Forelimb muscle (tissue), 1 donor: Measurements from ENCODE around the gene DMRTC2. TPM values are rescaled to one million over a fixed set of nuclear protein-coding genes. Genes with fewer than 3 reads are reported as not detected.
"Not testable (repeated sequence)": the region's sequence is repeated elsewhere in the genome, so short reads cannot be mapped to it uniquely, and the experiment has no call there.

Experiments
- DNase-seq: peaks from one replicate; pipeline ENCODE4 v3.0.0-alpha.2; 2013; ENCODE audit warnings: low read depth
- polyA plus RNA-seq: library from polyadenylated mRNA; unstranded; fragments of 120-200 nt; gene quantifications from one replicate; pipeline ENCODE4 v1.2.1, GENCODE V29; 2013; ENCODE audit not compliant: insufficient read length

The DMRTC2 gene
- polyA plus RNA-seq, 1 donor = not detected

DNA sequence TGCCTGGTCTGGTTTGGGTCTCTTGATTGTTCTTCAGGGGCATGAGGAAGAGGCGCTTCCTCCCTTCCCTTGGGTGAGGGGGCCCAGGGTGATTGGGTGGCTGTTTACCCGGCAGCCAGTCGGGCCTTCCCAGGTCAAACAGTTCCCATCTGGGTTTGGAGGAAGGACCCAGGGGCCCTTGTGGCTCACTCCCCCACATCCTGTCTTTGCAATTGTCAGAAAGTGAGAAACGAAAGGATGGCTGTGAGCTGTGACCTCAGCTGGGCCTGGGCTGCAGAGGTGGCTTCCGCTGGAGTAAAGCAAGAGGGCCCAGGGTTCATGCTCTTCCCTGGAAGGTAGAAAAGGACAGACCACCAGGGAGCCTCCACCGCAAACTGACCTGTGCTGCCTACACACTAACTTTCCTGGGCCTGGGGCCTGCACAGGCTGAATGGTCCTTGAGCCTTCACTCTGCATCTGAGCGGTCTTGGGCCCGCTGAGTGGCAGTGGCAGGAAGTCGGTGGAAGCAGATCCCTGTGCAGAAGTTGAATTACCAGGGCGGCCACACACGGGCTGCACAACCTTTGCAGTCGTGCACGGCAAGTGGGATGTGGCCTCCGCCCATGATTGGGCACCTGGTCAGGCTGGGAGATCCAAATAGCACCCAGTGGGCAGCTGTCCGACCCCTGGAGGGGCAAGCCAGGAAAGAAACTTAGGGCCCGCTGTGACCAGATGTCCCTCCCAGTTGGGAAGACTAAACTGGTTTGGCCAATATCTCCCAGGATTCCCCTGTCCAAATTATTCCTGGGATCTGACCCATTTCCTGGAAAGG lies 26.9 kb downstream of the DMRTC2 start:
- no peak for DNase-seq

DNA sequence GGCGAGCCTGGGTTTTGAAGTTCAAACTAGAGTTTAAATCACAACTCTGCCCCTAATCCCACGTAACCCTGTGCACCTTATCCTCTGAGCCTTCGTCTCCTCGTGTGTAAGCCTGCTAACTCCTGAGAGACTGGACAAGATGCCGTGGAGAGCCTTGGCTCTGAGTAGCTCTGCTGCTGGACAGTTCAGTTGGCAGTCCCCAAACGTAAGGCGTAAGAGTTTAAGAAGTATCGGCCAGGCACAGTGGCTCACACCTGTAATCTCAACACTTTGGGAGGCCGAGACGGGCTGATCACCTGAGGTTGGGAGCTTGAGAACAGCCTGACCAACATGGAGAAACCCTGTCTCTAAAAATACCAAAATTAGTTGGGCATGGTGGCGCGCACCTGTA lies 27.5 kb downstream of the DMRTC2 start:
- DNase-seq = no peak

DNA sequence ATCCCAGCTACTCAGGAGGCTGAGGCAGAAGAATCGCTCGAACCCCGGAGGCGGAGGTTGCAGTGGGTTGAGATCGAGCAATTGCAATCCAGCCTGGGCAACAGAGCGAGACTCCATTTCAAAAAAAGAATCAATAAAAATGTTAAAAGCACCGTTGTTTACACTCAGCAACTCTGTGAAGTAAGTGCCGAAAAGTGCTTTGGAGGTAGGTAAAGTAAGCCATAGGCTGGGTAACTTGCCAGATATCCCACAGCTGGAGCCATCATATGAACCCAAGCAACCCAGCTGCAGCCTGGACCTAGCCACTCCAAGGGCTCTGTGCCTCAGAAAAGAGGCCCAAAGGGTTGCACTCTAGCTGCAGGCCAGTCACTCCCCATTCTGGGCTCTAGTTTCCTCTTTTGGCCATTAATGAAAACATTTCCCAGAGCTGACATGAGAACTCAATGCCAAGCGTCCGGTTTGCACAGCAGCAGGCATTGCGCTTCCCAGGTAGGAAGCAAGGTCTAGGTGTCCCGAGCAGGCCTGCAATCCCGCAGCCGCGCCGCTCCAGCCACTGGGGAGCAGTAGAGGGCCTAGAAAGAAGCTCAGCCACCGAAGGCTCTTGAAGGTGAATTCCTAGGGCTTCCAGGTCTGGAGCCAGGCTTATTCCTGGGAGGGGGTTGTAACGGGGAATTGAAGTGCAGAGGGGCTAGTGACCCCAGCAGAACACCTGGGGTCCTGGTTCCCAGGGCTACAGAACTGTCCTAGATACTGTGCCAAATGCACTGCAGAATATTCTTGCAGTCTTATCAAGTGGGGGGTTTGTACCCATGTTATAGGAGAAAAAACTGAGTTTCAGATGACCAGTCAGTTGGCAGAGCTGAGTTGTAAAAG lies 28.2 kb downstream of the DMRTC2 start:
- DNase-seq = no peak

DNA sequence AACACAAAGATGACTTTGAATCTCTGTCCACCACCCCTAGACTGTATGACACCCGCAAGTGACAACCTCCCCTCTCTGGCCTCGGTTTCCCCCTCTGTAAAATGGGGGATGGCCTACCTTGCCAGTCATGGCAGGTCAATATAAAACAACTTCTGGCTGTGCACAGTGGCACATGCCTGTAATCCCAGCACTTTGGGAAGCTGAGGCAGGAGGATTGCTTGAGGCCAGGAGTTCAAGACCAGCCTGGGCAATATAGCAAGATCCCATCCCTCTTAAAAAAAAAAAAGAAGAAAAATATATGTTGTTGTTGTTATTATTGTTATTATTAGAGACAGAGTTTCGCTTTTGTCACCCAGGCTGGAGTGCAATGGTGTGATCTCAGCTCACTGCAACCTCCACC lies 31.1 kb downstream of the DMRTC2 start:
- not testable (repeated sequence) for DNase-seq

DNA sequence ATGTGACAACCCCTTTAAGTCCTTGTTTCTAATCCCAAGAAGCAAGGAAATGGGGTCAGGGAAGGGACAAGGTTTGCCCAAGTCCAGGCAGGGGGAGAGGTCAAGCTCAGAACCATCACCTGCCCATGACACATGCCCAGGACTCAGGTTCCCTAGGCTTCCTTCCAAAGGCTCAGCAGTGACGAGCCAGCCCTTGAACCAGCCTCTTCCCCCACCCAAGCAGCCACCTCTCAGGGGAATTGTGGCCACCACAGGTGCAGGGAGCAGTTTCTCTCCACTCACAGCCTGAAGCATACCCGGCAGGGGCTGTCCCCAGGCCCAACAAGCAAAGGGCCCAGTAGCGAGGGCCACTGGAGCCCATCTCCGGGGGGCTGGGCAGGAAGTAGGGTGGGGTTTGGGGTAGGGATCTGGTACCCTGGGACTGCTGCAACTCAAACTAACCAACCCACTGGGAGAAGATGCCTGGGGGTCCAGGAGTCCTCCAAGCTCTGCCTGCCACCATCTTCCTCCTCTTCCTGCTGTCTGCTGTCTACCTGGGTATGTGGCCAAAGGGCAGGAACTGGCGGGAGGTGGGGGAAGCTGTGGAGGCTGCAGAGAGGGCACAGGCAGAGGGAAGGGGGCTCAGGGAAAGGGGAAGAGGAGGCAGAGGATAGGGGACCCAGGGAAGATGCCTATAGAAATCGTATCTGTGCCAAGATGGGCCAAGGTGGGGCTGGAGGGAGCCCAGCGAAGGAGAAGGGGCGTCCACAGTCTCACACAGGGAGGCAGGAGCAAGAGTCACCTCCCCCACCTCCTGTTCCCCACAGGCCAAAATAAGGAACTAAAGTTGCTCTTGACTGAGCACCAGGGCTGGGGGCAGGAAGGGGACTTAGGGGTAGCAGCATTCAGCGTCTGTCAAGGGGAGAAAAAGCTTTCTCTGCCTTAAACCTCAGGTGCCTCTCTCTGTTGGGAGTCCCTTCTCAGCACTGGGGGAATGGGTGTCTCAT lies 32.3 kb downstream of the DMRTC2 start, which contains the start of gene CD79A:
CD79A (plus strand) TSS at position 433 of the 986 bp plus-strand sequence; CDS start at position 459, 26 bp downstream.
- DNase-seq = no peak

DNA sequence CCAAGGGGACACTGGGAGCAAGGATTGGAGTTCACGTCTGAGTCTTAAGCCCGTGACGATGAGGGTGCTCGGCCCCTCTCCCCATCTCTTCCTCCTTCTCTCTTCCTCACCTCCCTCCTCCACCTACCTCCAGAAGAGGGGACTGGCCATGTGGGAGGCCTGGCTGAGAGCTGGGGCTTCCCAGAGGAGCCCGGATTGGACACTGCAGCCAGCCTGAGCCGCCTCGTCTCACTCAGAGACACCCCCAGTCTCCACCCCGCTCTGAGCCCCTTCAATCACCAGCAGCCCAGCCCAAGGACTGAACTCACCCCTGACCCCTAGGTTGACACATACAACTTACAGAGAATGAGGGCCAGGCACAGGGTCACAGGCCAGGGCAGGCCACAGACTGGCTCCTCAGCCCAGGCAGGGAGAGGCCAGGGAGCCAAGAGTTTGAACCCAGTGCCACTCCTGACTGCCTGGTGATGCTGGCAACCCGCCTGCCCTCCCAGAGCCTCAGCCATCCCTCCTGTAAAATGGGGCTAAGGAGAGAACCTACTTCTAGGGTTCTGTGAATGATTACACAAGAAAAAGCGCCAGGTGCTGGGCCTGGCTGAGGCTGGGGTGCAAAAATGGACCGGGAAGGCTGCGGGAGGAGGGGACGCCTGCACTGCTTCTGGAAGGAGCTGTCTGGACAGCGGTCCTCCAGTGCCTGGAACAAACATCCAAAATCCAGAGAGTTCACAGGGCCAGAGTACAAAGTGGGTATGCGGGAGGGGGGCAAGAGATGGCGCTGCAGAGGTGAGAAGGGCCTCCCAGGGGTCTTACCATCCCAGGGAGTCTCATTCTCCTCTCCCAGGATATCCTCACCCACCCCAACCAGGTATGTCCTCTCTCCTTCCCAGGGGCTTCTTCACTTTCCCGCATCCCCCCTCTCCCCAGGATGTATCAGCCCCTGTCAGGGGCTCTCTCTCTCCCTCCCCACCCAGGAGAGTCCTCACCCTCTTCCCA lies 33.4 kb downstream of the DMRTC2 start:
- no peak for DNase-seq

DNA sequence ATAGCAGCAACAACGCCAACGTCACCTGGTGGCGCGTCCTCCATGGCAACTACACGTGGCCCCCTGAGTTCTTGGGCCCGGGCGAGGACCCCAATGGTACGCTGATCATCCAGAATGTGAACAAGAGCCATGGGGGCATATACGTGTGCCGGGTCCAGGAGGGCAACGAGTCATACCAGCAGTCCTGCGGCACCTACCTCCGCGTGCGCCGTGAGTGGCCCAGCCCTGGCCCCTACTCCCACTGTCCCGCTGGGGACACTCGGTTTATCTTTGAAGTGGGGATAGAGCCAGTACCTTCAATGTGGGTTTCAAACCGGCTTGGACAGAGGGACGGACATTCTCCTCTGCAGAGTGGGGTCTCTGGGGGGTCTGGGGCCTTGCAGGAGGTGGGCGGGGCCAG lies 34.2 kb downstream of the DMRTC2 start:
- DNase-seq = no peak

DNA sequence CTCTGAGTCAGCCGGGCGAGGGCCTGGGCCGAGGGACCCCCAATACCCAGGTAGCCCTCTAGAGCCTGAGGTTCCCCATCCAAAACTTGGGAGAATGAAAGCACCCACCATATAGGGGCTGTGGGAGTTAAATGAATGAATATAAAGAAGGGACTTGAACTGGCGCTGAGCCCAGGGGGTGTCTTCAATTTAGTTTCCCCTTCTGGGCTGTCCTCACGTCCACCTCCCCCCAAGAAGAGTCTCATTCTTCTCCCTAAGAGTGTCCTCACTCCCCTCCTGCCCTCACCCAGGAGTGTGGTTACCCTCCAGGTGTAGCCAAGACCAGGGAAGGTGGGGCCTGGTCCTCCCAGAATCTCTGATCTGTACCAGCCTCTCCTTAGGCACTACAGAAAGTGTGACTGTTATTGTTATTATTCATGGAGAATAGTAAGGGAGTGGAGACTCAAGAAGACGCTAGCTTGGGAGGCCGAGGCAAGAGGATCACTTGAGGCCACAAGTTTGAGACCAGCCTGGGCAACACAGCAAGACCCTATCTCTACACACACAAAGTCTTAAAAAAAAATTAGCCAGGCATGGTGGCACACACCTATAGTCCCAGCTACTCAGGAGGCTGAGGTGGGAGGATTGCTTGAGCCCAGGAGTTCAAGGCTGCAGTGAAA lies 35.0 kb downstream of the DMRTC2 start:
- DNase-seq = no peak

DNA sequence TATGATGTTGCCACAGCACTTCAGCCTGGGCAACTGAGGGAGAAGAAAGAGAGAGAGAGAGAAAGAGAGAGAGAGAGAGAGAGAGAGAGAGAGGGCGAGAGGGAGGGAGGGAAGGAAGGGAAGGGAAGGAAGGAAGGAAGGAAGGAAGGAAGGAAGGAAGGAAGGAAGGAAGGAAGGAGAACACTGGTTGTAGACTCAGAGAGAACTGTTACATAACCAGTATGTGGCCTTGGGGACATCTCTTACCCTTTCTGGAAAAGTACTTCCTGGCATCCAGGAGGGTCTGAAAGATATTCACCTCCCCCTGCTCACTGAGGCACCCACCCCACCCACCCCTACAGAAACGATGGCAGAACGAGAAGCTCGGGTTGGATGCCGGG lies 35.5 kb downstream of the DMRTC2 start:
- no peak for DNase-seq

DNA sequence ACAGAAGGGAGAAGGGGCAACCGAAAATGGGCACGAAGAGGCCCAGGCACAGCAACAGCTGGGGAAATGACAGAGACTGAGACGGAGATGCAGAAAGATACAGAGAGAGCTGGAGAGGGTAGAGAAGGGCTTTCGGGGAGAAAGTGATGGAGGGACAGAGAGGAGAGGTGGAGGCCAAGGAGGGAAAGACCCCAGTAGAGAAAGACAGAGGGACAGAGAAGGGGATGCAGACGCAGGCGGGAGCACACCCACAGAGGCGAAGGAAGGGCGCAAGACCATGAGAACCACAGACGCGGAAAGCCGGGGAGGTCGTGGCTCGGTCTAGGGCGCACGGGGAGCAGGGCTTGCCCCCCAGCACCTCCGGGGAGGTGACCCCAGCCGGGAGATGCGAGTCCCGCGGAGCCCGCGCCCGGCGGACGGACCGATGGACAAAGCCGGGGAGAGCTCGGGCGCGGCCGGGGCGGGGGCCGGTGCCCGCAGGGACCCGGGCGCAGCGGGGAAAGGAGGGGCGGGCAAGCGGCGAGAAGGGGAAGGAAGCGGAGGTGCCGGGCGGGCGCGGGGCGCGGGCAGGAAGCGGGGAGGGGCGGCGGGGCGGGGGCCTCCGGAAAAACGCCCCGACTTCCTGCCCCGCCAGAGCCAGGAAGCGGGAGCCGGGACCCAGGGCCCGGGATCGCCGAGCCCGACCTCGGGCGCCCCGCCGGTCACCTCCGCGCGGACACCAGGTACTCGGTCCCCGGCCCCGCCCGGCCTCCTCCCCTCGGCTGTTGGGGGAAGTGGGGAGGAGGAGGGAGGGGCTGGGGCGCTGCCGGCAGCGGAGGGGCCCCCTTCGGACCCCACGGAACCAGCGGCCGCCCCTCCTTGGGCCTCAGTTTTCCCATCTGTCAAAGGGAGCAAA lies 38.0 kb downstream of the DMRTC2 start, which contains the start of gene ARHGEF1:
ARHGEF1 (plus strand) TSS at position 617 of the 895 bp plus-strand sequence. CDS start 4,899 bp downstream, outside the sequence.
- DNase-seq = no peak

DNA sequence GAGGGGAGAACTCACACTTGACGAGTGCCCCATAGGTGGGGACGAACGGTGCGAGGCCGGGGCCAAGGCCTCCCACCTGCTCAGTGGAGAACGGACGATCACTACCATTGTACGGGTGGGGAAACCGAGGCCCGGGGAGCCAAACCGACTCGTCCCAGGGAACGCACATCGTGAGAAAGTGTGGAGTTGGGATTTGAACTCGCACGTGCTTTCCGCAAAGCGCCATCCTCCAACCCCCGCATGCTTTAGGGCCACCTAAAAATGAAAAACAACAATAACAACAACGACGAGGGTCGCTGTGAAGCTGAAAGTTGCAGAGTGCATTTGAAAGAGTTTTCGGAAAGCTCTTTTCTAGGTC lies 38.6 kb downstream of the DMRTC2 start:
- DNase-seq = no peak

DNA sequence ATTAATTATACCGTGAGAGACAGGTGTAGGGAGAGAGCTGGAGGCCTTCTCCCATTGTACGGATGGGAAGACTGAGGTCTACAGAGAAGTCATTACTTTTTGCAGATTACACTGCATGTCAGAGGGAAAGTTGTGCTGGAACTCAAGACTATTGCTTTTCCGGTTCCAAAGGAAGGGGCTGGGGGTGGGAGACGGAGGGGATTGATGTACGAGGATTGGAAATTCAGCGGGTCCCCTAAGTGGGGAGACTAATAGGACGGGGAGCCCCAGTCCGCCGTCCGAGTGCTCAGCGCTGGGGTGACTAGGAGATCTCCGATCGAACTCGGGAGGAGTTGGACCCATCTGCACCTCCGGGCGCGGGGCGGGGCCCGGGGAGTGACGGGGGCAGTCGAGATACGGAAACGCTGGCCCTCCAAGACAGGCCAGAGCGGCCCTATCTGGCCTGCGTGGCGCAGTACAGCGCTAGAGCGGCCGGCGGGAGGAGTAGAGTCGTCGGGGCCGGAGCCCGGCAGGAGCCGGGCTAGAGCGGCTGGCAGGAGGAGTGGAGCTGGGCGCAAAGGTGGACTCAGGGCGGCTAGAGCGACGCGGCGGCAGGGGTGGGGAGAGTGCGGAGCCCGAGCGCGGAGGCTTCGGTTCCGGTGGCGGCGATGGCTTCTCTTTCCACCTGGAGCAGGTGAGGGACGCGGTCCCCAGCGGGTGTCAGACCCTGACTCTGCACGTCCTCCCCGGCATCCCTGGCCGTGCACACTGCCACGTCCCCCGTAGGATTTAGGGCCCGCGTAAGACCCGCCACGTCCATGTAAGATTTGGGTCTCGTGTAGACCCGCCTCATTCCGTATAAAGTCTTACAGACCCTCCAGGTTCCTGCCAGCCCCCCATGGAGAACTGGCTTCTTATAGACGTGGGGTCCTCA lies 39.2 kb downstream of the DMRTC2 start:
- DNase-seq = peak; percentile 86

DNA sequence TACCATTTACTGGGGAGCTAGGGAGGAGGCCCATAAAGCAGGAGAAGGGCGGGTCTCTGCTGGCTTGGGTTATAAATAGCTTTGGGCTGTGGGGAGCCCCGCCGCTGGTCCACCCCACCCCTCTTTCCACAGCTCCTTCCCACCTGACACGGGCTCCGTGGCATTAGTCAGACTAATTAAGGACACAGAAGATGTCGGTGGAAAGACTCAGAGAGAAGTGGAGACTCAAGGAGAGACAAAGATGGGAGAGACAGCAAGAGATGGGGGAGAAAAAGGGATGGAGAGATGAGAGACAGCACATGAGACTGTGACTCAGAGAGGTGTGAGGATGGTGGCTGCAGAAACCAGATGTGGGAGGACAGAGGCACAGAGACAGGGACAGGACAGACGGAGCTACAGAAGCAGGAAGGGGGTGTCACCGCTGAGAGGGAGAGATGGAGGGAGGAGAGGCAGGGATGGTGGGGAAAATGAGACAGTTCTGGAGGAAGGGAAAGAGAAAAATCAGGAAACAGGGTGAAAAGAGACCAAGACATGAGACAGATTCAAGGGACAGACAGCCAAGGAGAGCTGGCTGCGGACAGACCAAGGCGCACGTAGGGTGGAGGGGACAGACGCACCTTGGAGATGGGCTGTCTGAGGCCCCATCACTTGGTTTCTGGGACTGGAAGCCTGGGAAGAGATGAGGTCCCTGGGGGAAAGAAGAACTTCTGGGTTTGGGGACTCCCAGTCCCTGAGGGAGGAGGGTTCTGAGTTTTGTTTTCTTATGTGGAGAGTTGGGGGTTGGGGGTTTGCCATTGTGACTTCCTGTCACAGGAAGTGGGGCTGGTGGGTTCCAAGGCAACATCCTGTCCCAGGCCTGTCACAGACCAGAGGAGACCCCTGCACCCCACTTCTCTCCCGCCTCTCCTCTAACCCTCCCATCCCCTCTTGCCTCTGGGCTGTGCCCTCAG lies 42.2 kb downstream of the DMRTC2 start:
- DNase-seq = no peak

DNA sequence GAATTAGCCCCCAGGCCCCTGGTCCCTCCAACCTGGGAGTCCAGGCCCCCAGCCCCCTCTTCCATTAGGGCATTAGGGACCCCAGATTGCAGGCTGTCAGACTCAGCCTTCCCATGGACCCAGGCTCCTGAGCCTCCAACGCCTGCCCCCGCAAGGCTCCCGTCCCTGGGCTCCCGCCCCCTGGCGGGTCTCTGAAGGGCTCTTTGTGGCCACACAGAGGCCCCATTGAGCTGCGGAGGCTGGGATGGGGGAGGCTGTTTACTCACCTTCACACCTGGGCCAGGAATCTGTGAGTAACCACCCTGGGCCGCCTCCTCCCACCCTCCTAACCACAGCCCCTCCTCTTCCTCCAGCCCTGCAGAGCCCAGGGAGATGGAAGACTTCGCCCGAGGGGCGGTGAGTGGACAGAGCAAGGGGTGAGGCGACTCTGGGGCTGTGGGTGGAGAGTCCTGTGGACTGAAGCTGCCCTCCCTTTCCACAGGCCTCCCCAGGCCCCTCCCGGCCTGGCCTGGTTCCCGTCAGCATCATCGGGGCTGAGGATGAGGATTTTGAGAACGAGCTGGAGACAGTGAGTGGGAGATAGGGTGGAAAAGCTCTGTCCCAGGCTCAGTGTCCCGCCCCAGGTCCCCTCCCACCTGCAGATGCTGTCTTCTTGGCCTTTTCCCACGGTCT lies 43.0 kb downstream of the DMRTC2 start:
- no peak for DNase-seq

DNA sequence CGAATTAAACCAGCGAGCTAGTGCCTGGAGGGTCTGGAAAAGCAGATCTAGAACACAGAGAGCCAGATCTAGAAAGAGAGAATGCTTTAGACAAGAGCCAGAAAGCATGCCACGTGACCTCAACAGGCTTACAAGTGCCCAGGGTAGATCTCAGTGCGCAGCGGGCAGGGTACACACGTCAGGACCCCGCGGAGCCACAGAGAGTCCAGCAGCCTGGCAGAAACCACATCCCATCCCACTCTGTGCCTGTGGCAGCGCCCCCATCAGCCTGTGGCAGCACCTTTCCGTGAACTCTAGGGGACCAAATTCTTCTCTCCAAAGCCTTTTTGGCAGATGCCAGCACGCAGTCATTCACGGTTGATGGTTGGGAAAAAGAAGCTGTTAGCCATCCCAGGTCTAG lies 44.1 kb downstream of the DMRTC2 start:
- no peak for DNase-seq

DNA sequence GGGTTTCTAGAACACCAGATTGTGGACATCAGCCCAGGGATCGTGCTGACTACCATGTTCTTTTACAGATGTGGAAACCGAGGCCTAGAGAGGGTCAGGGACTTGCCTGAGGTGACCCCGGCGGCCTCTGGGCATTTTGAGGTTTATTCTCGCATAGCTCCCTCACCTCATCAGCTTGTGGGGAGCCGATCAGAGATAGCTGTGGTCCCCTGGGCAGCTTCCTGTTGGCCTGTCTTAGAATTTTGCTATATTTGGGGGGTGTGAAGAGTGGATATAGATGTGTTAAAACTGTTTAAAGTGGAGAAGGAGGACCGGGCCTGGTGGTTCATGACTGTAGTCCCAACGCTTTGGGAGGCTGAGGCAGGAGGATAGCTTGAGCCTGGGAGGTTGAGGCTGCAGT lies 45.1 kb downstream of the DMRTC2 start:
- no peak for DNase-seq
